Caco-2 (cell line): ENCODE measurements around the gene YWHAB. TPM values are rescaled to one million over a fixed set of nuclear protein-coding genes. Genes with fewer than 3 reads are reported as not detected.

Source experiments
- BruUV-seq: library from RNA; stranded (reverse); fragments of 400-500 nt; replicated peaks from 2 replicates; lab custom pipeline; 2021; lab: Mats Ljungman, UMichigan
- CTCF ChIA-PET: fragments of 300-600 bp; sonication (Branson Sonifier 250); formaldehyde crosslinking; loops from one replicate; lab custom pipeline; 2022; ENCODE audit warnings: antibody characterized with exemption; lab: Charles Lee
- POLR2A ChIA-PET: fragments of 300-600 bp; sonication (Branson Sonifier 250); formaldehyde crosslinking; loops from one replicate; lab custom pipeline; 2022; ENCODE audit warnings: antibody characterized with exemption; lab: Charles Lee
- DNase-seq, 2 experiments: peaks; one replicate each; pipeline versions ENCODE4 v3.0.0 to v3.0.0-alpha.2; 2020 to 2022
- H3K27me3 ChIP-seq: replicated peaks from 2 replicates; pipeline ENCODE4 v1.6.0; 2011; ENCODE audit warnings: low read length; ENCODE audit not compliant: control insufficient read depth, insufficient read depth
- H3K36me3 ChIP-seq: 2 replicates; pipeline ENCODE4 v1.5.1; 2011; ENCODE audit warnings: low read length; ENCODE audit not compliant: control insufficient read depth, insufficient read depth
- H3K4me1 ChIP-seq: fragments of 250-450 bp; sonication (Bioruptor Pico); 2 replicates; pipeline ENCODE4 v1.5.1; 2020; ENCODE audit warnings: mild to moderate bottlenecking
- H3K4me3 ChIP-seq: 2 replicates; pipeline ENCODE4 v1.5.1; 2011; ENCODE audit warnings: low read depth, mild to moderate bottlenecking, control low read depth, low read length
- H3K9me3 ChIP-seq: fragments of 250-450 bp; sonication (Bioruptor Pico); 2 replicates; pipeline ENCODE4 v1.5.1; 2020; ENCODE audit warnings: mild to moderate bottlenecking, moderate library complexity
- H3K27ac Mint-ChIP-seq: one replicate; pipeline ENCODE4 v1.8.0; 2022; ENCODE audit warnings: mixed read lengths; ENCODE audit not compliant: unreplicated experiment
- H3K27me3 Mint-ChIP-seq: one replicate; pipeline ENCODE4 v1.8.0; 2022; ENCODE audit warnings: mixed read lengths; ENCODE audit not compliant: insufficient read depth, unreplicated experiment
- H3K36me3 Mint-ChIP-seq: one replicate; pipeline ENCODE4 v1.8.0; 2022; ENCODE audit warnings: mild to moderate bottlenecking, mixed read lengths; ENCODE audit not compliant: insufficient read depth, unreplicated experiment
- H3K4me1 Mint-ChIP-seq: one replicate; pipeline ENCODE4 v1.8.0; 2022; ENCODE audit warnings: low read depth, mixed read lengths; ENCODE audit not compliant: unreplicated experiment
- H3K4me3 Mint-ChIP-seq: one replicate; pipeline ENCODE4 v1.8.0; 2022; ENCODE audit warnings: mild to moderate bottlenecking, moderate library complexity, mixed read lengths; ENCODE audit not compliant: unreplicated experiment
- H3K9me3 Mint-ChIP-seq: one replicate; pipeline ENCODE4 v1.8.0; 2022; ENCODE audit warnings: mixed read lengths; ENCODE audit not compliant: unreplicated experiment
- intact Hi-C: fragments of 100-400 bp; cut with micrococcal nuclease; formaldehyde crosslinking; loops from one replicate; pipeline ENCODE4 v1.10.0; 2022; ENCODE audit not compliant: unreplicated experiment
- total RNA-seq: library from RNA; stranded (reverse); gene quantifications from 2 replicates; pipeline ENCODE4 v1.2.3, GENCODE V29; 2022
- TF ChIP-seq, protein P1 (sequence below), 2 experiments: fragments of 200-600 bp in 1 of 2; IDR thresholded peaks; 1 replicate in 1 of 2; 2 replicates in 1 of 2; pipeline versions ENCODE4 v1.5.1 to v1.8.0; 2011 to 2022; ENCODE audit warnings: antibody characterized with exemption in 1 of 2, control low read depth in 1 of 2, inconsistent platforms in 1 of 2, low read depth in 1 of 2, low read length in 1 of 2, mild to moderate bottlenecking in 1 of 2, moderate library complexity in 1 of 2; ENCODE audit not compliant: insufficient read depth in 1 of 2, severe bottlenecking in 1 of 2, unreplicated experiment in 1 of 2

Gene YWHAB
- total RNA-seq, 1 experiment from 2014 or later, result 522 TPM

DNA sequence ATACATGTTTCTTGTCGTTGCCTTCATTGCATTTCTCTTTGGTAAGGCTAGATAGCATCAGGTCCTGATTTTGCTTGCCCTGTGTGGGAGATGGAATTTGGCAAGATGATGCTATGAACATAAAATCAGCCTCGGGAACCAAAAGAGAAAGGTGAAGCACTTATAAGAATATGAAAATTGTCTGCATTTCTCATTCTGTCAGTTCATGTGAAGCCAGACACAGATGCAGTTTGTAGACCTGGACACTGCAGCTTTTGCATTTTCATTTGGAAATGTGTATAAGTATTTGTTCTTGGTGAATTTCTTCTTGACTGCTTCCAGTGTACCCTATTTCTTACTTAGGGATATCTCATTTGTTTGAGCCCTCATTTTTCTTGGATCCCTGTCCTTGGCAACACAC is 1.3 kb downstream of the YWHAB start:
- Mint-ChIP-seq H3K27ac (peak overlapping the region; percentile 97), H3K4me3 (peak overlapping the region; percentile 99), H3K36me3 (peaks cover 43% of the 10 kb centered on the region), H3K27me3 (no peaks in the 10 kb centered on the region), H3K4me1 (peaks cover 34% of the 10 kb centered on the region), H3K9me3 (no peaks in the 10 kb centered on the region)
- Histone ChIP-seq H3K4me3 (peak overlapping the region; percentile 98), H3K9me3 (no peaks in the 10 kb centered on the region), H3K4me1 (peaks cover 34% of the 10 kb centered on the region), H3K27me3 (no peaks in the 10 kb centered on the region), H3K36me3 (peaks cover 1% of the 10 kb centered on the region; the same call in 1 of the 2 replicates)
- TF ChIP-seq, protein P1, sequence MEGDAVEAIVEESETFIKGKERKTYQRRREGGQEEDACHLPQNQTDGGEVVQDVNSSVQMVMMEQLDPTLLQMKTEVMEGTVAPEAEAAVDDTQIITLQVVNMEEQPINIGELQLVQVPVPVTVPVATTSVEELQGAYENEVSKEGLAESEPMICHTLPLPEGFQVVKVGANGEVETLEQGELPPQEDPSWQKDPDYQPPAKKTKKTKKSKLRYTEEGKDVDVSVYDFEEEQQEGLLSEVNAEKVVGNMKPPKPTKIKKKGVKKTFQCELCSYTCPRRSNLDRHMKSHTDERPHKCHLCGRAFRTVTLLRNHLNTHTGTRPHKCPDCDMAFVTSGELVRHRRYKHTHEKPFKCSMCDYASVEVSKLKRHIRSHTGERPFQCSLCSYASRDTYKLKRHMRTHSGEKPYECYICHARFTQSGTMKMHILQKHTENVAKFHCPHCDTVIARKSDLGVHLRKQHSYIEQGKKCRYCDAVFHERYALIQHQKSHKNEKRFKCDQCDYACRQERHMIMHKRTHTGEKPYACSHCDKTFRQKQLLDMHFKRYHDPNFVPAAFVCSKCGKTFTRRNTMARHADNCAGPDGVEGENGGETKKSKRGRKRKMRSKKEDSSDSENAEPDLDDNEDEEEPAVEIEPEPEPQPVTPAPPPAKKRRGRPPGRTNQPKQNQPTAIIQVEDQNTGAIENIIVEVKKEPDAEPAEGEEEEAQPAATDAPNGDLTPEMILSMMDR (IDR thresholded peaks at IDR 0.05; ENCODE audit: insufficient read depth in 1 of 2, low read depth in 1 of 2, low read length in 1 of 2, severe bottlenecking in 1 of 2, unreplicated experiment in 1 of 2), result no peak
- ChIA-PET CTCF (no interaction called here), POLR2A (no interaction called here)
- no peak for DNase-seq
- intact Hi-C loops, result loop anchor here (10.0 kb wide), 2 partner anchors 362 to 672 kb away; partner anchors contain the start of genes OSER1 and SERINC3
- TSS peak; percentile 36 for BruUV-seq

DNA sequence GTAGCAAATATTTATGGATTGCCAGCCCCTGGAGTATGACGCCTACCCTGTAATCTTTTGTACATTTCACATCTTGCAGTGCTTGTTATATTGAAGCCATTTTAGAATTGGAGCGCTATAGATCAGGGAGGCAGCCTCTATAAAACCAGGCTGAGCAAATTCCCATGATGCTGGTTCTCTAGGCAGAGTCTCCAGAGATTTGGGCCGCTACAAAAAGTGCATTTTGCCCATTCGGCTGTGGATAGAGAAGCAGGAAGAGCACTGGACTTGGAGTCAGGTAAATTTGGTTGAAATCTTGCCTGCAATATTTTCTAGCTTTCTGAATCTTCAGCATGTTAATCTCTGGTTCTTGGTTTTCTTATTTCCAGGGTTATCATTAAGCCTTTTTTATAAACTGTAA is 2.0 kb downstream of the YWHAB start:
- Mint-ChIP-seq H3K9me3 (no peaks in the 10 kb centered on the region), H3K4me3 (peak overlapping the region; percentile 99), H3K27ac (no peak overlapping the region), H3K4me1 (peaks cover 34% of the 10 kb centered on the region), H3K27me3 (no peaks in the 10 kb centered on the region), H3K36me3 (peaks cover 48% of the 10 kb centered on the region)
- POLR2A ChIA-PET, result interaction anchor here (1.3 kb wide), 1 partner anchor 73 kb away, joined by 4 read pairs; the partner anchor contains the start of gene TOMM34
- H3K4me1 ChIP-seq, result peaks cover 34% of the 10 kb centered on the region
- H3K9me3 ChIP-seq, result no peaks in the 10 kb centered on the region
- no peaks in the 10 kb centered on the region for H3K27me3 ChIP-seq
- TF ChIP-seq, protein P1 (IDR thresholded peaks at IDR 0.05; ENCODE audit: insufficient read depth in 1 of 2, low read depth in 1 of 2, low read length in 1 of 2, severe bottlenecking in 1 of 2, unreplicated experiment in 1 of 2), result no peak
- H3K36me3 ChIP-seq, result peaks cover 1% of the 10 kb centered on the region; the same call in 1 of the 2 replicates
- DNase-seq, result no peak
- CTCF ChIA-PET, result interaction anchor here (0.8 to 1.5 kb wide), 2 partner anchors 22 to 203 kb away, joined by 7 to 16 read pairs; partner anchors contain the start of gene PABPC1L
- no TSS peak for BruUV-seq
- intact Hi-C loops, result loop anchor here (10.0 kb wide), 2 partner anchors 363 to 673 kb away; partner anchors contain the start of genes OSER1 and SERINC3
- peak overlapping the region; percentile 2; the same call in 1 of the 2 replicates for H3K4me3 ChIP-seq

DNA sequence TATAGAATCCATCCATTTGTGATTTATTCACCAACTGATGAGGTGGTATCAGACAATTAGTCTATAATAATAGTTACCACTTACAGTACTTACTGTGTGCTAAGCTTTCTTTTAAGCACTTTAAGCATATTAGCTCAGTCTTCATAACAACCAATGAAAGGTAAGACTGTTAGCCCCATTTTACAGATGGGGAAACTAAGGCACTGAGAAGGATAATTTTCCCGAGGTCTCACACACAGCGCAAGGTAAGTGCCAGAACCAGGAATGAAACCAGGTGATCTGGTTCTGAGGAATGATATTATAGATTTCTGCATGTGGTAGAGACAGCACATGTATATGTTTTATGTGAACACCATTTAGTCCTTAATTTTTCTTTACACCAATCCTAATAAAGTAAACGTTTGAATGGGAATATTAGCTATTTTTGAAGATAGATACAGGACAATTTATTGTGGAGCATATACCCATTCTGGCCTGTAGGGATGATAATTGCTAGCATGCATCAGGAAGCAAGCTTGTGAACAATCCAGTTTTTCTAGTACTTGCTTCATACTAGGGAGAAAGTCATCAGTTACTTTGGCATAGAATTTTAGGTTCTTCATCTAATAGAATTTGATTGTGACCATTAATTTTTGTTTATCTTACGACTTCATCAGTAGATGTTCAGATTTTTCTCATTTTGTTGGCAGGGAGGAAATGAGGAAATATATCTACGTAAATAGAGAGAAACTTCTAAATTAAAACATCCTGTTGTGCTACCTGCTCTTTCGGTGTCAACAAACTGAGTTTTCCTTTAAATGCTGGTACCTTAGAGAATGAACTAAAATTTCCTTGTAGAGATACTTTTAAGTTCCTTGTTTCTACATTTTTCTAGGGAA is 3.0 kb downstream of the YWHAB start:
- Mint-ChIP-seq H3K36me3 (peaks cover 54% of the 10 kb centered on the region), H3K27me3 (no peaks in the 10 kb centered on the region), H3K4me3 (peak overlapping the region; percentile 29), H3K9me3 (no peaks in the 10 kb centered on the region), H3K27ac (no peak overlapping the region), H3K4me1 (peaks cover 34% of the 10 kb centered on the region)
- ChIA-PET POLR2A (interaction anchor here (1.1 to 1.4 kb wide), 3 partner anchors 21 to 203 kb away, joined by 3 to 4 read pairs (median 3); partner anchors contain the start of genes PABPC1L and TOMM34), CTCF (interaction anchor here (0.6 to 1.6 kb wide), 6 partner anchors 8 to 205 kb away, joined by 3 to 16 read pairs (median 6); partner anchors contain the start of genes PABPC1L and TOMM34)
- TF ChIP-seq, protein P1 (IDR thresholded peaks at IDR 0.05; ENCODE audit: insufficient read depth in 1 of 2, low read depth in 1 of 2, low read length in 1 of 2, severe bottlenecking in 1 of 2, unreplicated experiment in 1 of 2), result peak; percentile 39 to 73
- no peaks in the 10 kb centered on the region for H3K9me3 ChIP-seq
- H3K27me3 ChIP-seq, result no peaks in the 10 kb centered on the region
- no peak overlapping the region for H3K4me3 ChIP-seq
- intact Hi-C loops, result loop anchor here (1.0 to 10.0 kb wide), 3 partner anchors 23 to 674 kb away; partner anchors contain the start of genes OSER1 and SERINC3
- BruUV-seq, result no TSS peak
- peak in 1 of 2 experiments; percentile 63 for DNase-seq
- peaks cover 34% of the 10 kb centered on the region for H3K4me1 ChIP-seq
- peaks cover 1% of the 10 kb centered on the region; the same call in 1 of the 2 replicates for H3K36me3 ChIP-seq
